ENCODE data around the gene KRTAP5-1. TPM values are rescaled to one million over a fixed set of nuclear protein-coding genes. Genes with fewer than 3 reads are reported as not detected.

KRTAP5-1 gene
- total RNA-seq, 1 experiment from 2014 or later = not detected

GRCh38 chr11:1628506-1629325 is 43.6 kb upstream of the KRTAP5-1 start:
- ChIA-PET POLR2A (no interaction called here), RAD21 (ENCODE audit: low non-redundant PET in 1 of 2, low total read pairs in 2 of 2, uncharacterized antibody in 2 of 2, unreplicated experiment in 2 of 2) (no interaction called here), CTCF (interaction anchor here (0.6 to 1.7 kb wide), 4 partner anchors 15 to 82 kb away, joined by 3 to 6 read pairs (median 4); no protein-coding TSS in a partner anchor)
- ATAC-seq = peak; percentile 99
- peak overlapping the region; percentile 36 for H3K4me2 ChIP-seq (ENCODE audit: low read length)
- H3K9me3 ChIP-seq (ENCODE audit: control insufficient read depth in 1 of 2, insufficient read depth in 1 of 2, low read depth in 1 of 2, low read length in 2 of 2) = no peaks in the 10 kb centered on the region
- no peak for DNase-seq (ENCODE audit: low read depth, low spot score)
- peaks cover 3% of the 10 kb centered on the region; the same call in 1 of the 2 replicates for H3K27me3 ChIP-seq (ENCODE audit: insufficient read depth, low read length)
- H2AFZ ChIP-seq (ENCODE audit: low read depth, low read length, poor library complexity, severe bottlenecking) = peak overlapping the region; percentile 32
- H3K4me1 ChIP-seq (ENCODE audit: control insufficient read depth in 1 of 2, insufficient read depth in 2 of 2, low read length in 2 of 2) = peaks cover 0 to 6% of the 10 kb centered on the region in 2 experiments; a peak in 1 of 4 replicates
- no peak overlapping the region for H3K27ac ChIP-seq (ENCODE audit: low read depth, low read length)
- H4K20me1 ChIP-seq (ENCODE audit: insufficient read depth) = no peaks in the 10 kb centered on the region
- intact Hi-C loops (cut with micrococcal nuclease) = loop anchor here (2.0 kb wide), 1 partner anchor 514 kb away; no protein-coding TSS in a partner anchor
- no TSS peak for BruUV-seq (replicated peaks)
- no peaks in the 10 kb centered on the region for H3K36me3 ChIP-seq (ENCODE audit: control insufficient read depth in 1 of 2, insufficient read depth in 2 of 2, low read length in 2 of 2)
- no peak overlapping the region for H3K4me3 ChIP-seq (replicated peaks in 1 of 2; ENCODE audit: low read depth in 1 of 2, low read length in 2 of 2)
- H3K79me2 ChIP-seq (ENCODE audit: insufficient read depth, low read length) = no peaks in the 10 kb centered on the region
- H3K9me2 ChIP-seq (ENCODE audit: insufficient read depth) = no peaks in the 10 kb centered on the region
- TF ChIP-seq RAD21 (IDR thresholded peaks at IDR 0.05; ENCODE audit: low read depth) = peak; percentile 73
- TF ChIP-seq TCF7L2 (IDR thresholded peaks at IDR 0.05; ENCODE audit: borderline replicate concordance, extremely low read depth, insufficient read depth, insufficient read length) = no peak
- TF ChIP-seq JUND (IDR thresholded peaks at IDR 0.05) = no peak
- TF ChIP-seq ZBTB33 (IDR thresholded peaks at IDR 0.05; ENCODE audit: extremely low read depth, insufficient replicate concordance, low read length) = no peak
- peak; percentile 79 to 98 (median 97) for TF ChIP-seq CTCF (IDR thresholded peaks at IDR 0.05 in 2 of 3, conservative IDR thresholded peaks at IDR 0.05 in 1 of 3; ENCODE audit: borderline replicate concordance in 1 of 3, insufficient read depth in 1 of 3, low read depth in 2 of 3, low read length in 2 of 3)
- TF ChIP-seq FOSL1 (IDR thresholded peaks at IDR 0.05; ENCODE audit: low read depth) = no peak
- TF ChIP-seq POLR2AphosphoS5 (IDR thresholded peaks at IDR 0.05; ENCODE audit: low read depth, low read length) = no peak
- peak; percentile 34 for TF ChIP-seq YY1 (IDR thresholded peaks at IDR 0.05; ENCODE audit: extremely low read depth, insufficient replicate concordance, low read depth, low read length)
- no peak for TF ChIP-seq SP1 (IDR thresholded peaks at IDR 0.05; ENCODE audit: low read depth)
- TF ChIP-seq SIN3A (IDR thresholded peaks at IDR 0.05; ENCODE audit: low read depth) = no peak
- TF ChIP-seq SRF (IDR thresholded peaks at IDR 0.05; ENCODE audit: low read depth) = no peak
- H3K9ac ChIP-seq (ENCODE audit: low read length) = no peak overlapping the region

Data from HCT116 (cell line).